Activated T-cell treated with anti-CD3 and anti-CD28 coated beads, Interleukin-2, amount 50 U/mL, for 48 hours (primary cell): ENCODE data around the gene OGFR.
A peak's percentile ranks its signal among the peaks of the same experiment; 100 is the strongest.

Experiments
- DNase-seq, 2 experiments: peaks; one replicate each; pipeline ENCODE4 v3.0.0-alpha.2; 2020

Gene OGFR

GRCh38 chr20:62785393-62785792, 19.2 kb upstream of the OGFR start:
- no peak for DNase-seq

GRCh38 chr20:62786157-62786556, 18.5 kb upstream of the OGFR start:
- no peak for DNase-seq

GRCh38 chr20:62787321-62787720, 17.3 kb upstream of the OGFR start:
- no peak for DNase-seq

- no peak for DNase-seq
Observed at GRCh38 chr20:62787866-62788265, 16.8 kb upstream of the OGFR start.

- DNase-seq: no peak
Observed at GRCh38 chr20:62788607-62789006, 16.0 kb upstream of the OGFR start.

- DNase-seq: no peak
Observed at GRCh38 chr20:62790075-62790474, 14.6 kb upstream of the OGFR start.

GRCh38 chr20:62791301-62792181, 13.1 kb upstream of the OGFR start:
- DNase-seq: peak; percentile 83 to 87

GRCh38 chr20:62792182-62792939, 12.3 kb upstream of the OGFR start:
- no peak for DNase-seq

- DNase-seq: no peak
Observed at GRCh38 chr20:62792940-62793756, 11.5 kb upstream of the OGFR start.

- no peak for DNase-seq
Observed at GRCh38 chr20:62793757-62794006, 11.0 kb upstream of the OGFR start.

- peak; percentile 98 for DNase-seq
Observed at GRCh38 chr20:62794007-62794724, 10.5 kb upstream of the OGFR start.

GRCh38 chr20:62795023-62795761, 9.4 kb upstream of the OGFR start:
- peak; percentile 79 to 83 for DNase-seq

- no peak for DNase-seq
Observed at GRCh38 chr20:62796699-62797491, 7.7 kb upstream of the OGFR start.

- DNase-seq: no peak
Observed at GRCh38 chr20:62797671-62798532, 6.7 kb upstream of the OGFR start.

- DNase-seq: no peak
Observed at GRCh38 chr20:62799036-62799435, 5.6 kb upstream of the OGFR start.

GRCh38 chr20:62799459-62799858, 5.2 kb upstream of the OGFR start:
- no peak for DNase-seq

GRCh38 chr20:62799873-62800272, 4.8 kb upstream of the OGFR start:
- DNase-seq: no peak

- DNase-seq: no peak
Observed at GRCh38 chr20:62800314-62801259, 4.0 kb upstream of the OGFR start.
